HG03103 (cell line): Measurements from ENCODE around the gene FHL2.
A peak's percentile ranks its signal among the peaks of the same experiment; 100 is the strongest.

Source experiments
- ATAC-seq: cut with Tn5 transposase; IDR thresholded peaks from one replicate; pipeline ENCODE4 v1.9.1; 2021; ENCODE audit warnings: low read depth; ENCODE audit not compliant: unreplicated experiment

FHL2 gene

GRCh38 chr2:105321875-105322646 is 76.8 kb downstream of the FHL2 start:
- no peak for ATAC-seq

- no peak for ATAC-seq
Observed at GRCh38 chr2:105320651-105321215, 78.1 kb downstream of the FHL2 start.

GRCh38 chr2:105317937-105318336 is 80.9 kb downstream of the FHL2 start:
- ATAC-seq = no peak

DNA sequence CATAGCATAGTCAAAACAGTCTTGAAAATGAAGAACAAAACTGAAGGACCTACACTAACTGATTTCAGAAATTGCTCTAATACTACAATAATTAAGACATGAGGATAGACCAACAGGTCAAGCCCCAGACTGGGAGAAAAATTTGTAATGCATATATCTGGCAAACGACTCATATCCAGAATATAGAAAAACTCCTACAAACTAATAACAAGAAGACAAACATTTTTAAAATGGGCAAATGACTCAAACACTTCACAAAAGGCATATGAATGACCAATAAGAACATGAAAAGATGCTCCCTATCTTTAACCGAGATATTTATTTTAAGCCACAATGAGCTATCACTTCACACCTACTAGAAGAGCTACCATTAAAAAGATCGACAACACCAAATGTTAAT is 83.5 kb downstream of the FHL2 start:
- peak; percentile 38 for ATAC-seq

DNA sequence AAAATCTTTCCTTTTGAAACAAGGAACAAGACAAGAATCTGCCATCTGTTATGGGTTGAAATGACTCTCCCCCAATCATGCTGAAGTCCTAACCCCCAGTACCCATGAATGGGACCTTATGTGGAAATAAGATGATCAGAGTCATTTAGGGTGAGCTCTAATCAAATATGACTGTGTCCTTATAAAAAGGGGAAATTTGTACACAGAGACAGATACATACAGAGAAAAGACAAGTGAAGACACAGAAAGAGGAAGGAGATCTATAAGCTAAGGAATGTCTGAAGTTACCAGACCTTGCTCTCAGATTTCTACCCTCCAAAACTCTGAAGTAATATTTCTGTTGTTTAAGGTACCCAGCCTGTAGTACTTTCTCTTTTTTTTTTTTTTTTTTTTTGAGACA is 85.0 kb downstream of the FHL2 start:
- no peak for ATAC-seq
